Spleen (tissue), 7 donors: Measurements from ENCODE around the gene CCDC47.

Source experiments
- CTCF ChIP-seq, 11 experiments: fragments of 200-600 bp in 7 of 11; fragments of 450-650 bp in 4 of 11; sonication (generic) in 4 of 11; IDR thresholded peaks in 8 of 11; conservative IDR thresholded peaks in 3 of 11; 1 replicate in 7 of 11; 2 replicates in 4 of 11; pipeline versions ENCODE4 v1.4.0 to v1.8.0; 2016 to 2021; ENCODE audit warnings: antibody characterized with exemption in 11 of 11, inconsistent platforms in 4 of 11, mild to moderate bottlenecking in 1 of 11
- POLR2A ChIP-seq, 3 donors: fragments of 450-650 bp; IDR thresholded peaks; one replicate each; pipeline ENCODE4 v1.5.1; 2017; ENCODE audit warnings: antibody characterized with exemption in 3 of 3, mild to moderate bottlenecking in 1 of 3
- POLR2AphosphoS5 ChIP-seq, 3 donors: sonication (generic); formaldehyde crosslinking; IDR thresholded peaks; one replicate each; pipeline ENCODE4 v1.5.1; 2017; ENCODE audit warnings: antibody characterized with exemption in 3 of 3
- donor health status: DM: no; HTN: no; CAD: no; lungs with moderate emphysema.
- donor health status: DM: no; HTN: no; CAD: no.
- donor health status: DM: no; HTN: no; CAD: no.

GRCh38 chr17:63780507-63780906 lies 7.1 kb upstream of the CCDC47 start:
- TF ChIP-seq POLR2A (IDR thresholded peaks at IDR 0.05) (no peak), CTCF (IDR thresholded peaks at IDR 0.05 in 8 of 11, conservative IDR thresholded peaks at IDR 0.05 in 3 of 11) (no peak), POLR2AphosphoS5 (IDR thresholded peaks at IDR 0.05) (no peak)
